ES-I3 (cell line): ENCODE data around the gene GNAZ.

ENCODE experiments used
- H3K36me3 ChIP-seq: 2 replicates; pipeline ENCODE4 v1.6.1; 2013; ENCODE audit warnings: mild to moderate bottlenecking, low read length, control low read depth, moderate library complexity; ENCODE audit not compliant: insufficient read depth
- H3K4me1 ChIP-seq: 2 replicates; pipeline ENCODE4 v1.6.1; 2013; ENCODE audit warnings: mild to moderate bottlenecking, control low read depth, low read length; ENCODE audit not compliant: insufficient read depth
- H3K9ac ChIP-seq: 2 replicates; pipeline ENCODE4 v1.6.1; 2013; ENCODE audit warnings: low read depth, mild to moderate bottlenecking, low read length, moderate library complexity
- H3K9me3 ChIP-seq: 2 replicates; pipeline ENCODE4 v1.6.1; 2013; ENCODE audit warnings: mild to moderate bottlenecking, low read length, moderate library complexity; ENCODE audit not compliant: control insufficient read depth, insufficient read depth

Gene GNAZ

GRCh38 chr22:23073526-23074229 lies 3.4 kb downstream of the GNAZ start:
- Histone ChIP-seq H3K9ac (no peak overlapping the region), H3K4me1 (peaks cover 10% of the 10 kb centered on the region)

GRCh38 chr22:23074451-23074850 lies 4.1 kb downstream of the GNAZ start:
- Histone ChIP-seq H3K4me1 (peaks cover 10% of the 10 kb centered on the region), H3K36me3 (no peaks in the 10 kb centered on the region), H3K9ac (no peak overlapping the region), H3K9me3 (no peaks in the 10 kb centered on the region)

More at GRCh38 chr22:23073526-23074229, 3.4 kb downstream of the GNAZ start:
- no peaks in the 10 kb centered on the region for H3K36me3 ChIP-seq
- no peaks in the 10 kb centered on the region for H3K9me3 ChIP-seq

GRCh38 chr22:23075050-23075449 lies 4.7 kb downstream of the GNAZ start:
- Histone ChIP-seq H3K36me3 (no peaks in the 10 kb centered on the region), H3K9me3 (no peaks in the 10 kb centered on the region), H3K9ac (no peak overlapping the region), H3K4me1 (peaks cover 10% of the 10 kb centered on the region)

GRCh38 chr22:23075525-23076216 lies 5.4 kb downstream of the GNAZ start:
- H3K9me3 ChIP-seq = no peaks in the 10 kb centered on the region
- H3K4me1 ChIP-seq = peaks cover 10% of the 10 kb centered on the region
- no peak overlapping the region for H3K9ac ChIP-seq
- H3K36me3 ChIP-seq = no peaks in the 10 kb centered on the region

- H3K36me3 ChIP-seq = no peaks in the 10 kb centered on the region
- H3K4me1 ChIP-seq = peaks cover 4% of the 10 kb centered on the region; the same call in 1 of the 2 replicates
- H3K9ac ChIP-seq = no peak overlapping the region
- no peaks in the 10 kb centered on the region for H3K9me3 ChIP-seq
Measured at GRCh38 chr22:23076896-23077572, 6.7 kb downstream of the GNAZ start.

GRCh38 chr22:23077627-23078461 lies 7.5 kb downstream of the GNAZ start:
- H3K9ac ChIP-seq = no peak overlapping the region
- H3K9me3 ChIP-seq = no peaks in the 10 kb centered on the region
- no peaks in the 10 kb centered on the region for H3K4me1 ChIP-seq
- no peaks in the 10 kb centered on the region for H3K36me3 ChIP-seq

GRCh38 chr22:23078462-23078787 lies 8.1 kb downstream of the GNAZ start:
- H3K9me3 ChIP-seq = no peaks in the 10 kb centered on the region
- H3K9ac ChIP-seq = no peak overlapping the region
- H3K4me1 ChIP-seq = no peaks in the 10 kb centered on the region
- no peaks in the 10 kb centered on the region for H3K36me3 ChIP-seq

GRCh38 chr22:23079240-23079768 lies 9.0 kb downstream of the GNAZ start:
- Histone ChIP-seq H3K9me3 (no peaks in the 10 kb centered on the region), H3K9ac (no peak overlapping the region), H3K4me1 (no peaks in the 10 kb centered on the region), H3K36me3 (no peaks in the 10 kb centered on the region)

GRCh38 chr22:23079814-23080521 lies 9.6 kb downstream of the GNAZ start:
- H3K9me3 ChIP-seq = no peaks in the 10 kb centered on the region
- H3K4me1 ChIP-seq = no peaks in the 10 kb centered on the region
- H3K9ac ChIP-seq = no peak overlapping the region
- no peaks in the 10 kb centered on the region for H3K36me3 ChIP-seq

- Histone ChIP-seq H3K4me1 (no peaks in the 10 kb centered on the region), H3K9me3 (no peaks in the 10 kb centered on the region), H3K36me3 (no peaks in the 10 kb centered on the region), H3K9ac (no peak overlapping the region)
Measured at GRCh38 chr22:23080613-23081290, 10.4 kb downstream of the GNAZ start.

- Histone ChIP-seq H3K36me3 (no peaks in the 10 kb centered on the region), H3K9ac (no peak overlapping the region), H3K4me1 (peaks cover 1% of the 10 kb centered on the region; the same call in 1 of the 2 replicates), H3K9me3 (no peaks in the 10 kb centered on the region)
Measured at GRCh38 chr22:23082534-23083314, 12.4 kb downstream of the GNAZ start.

- Histone ChIP-seq H3K36me3 (no peaks in the 10 kb centered on the region), H3K9me3 (no peaks in the 10 kb centered on the region), H3K9ac (no peak overlapping the region), H3K4me1 (peaks cover 9% of the 10 kb centered on the region; the same call in 1 of the 2 replicates)
Measured at GRCh38 chr22:23083315-23084021, 13.1 kb downstream of the GNAZ start.
